ENCODE results near the gene LRRK1.

DNA sequence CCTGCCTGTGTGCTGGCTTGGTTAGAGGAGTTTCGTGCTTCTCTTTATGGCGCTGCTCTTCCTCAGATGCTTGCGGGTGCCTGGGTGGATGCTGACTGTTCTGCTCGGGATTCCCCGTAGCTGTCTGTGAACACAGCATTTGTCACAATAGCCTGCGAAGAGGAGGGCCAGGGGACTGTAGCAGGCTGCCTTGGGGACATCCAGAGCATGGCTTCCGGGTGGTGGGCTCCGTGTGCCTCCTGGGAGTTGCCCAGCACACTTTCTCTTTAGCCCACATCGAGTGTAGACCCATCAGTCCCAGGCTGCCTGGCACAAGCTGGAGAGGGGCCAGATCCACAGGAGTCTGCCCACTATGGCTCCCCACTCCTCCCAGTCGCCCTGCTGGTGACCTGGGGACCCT, 22.4 kb downstream of the LRRK1 start:
- TF ChIP-seq EP300 (IDR thresholded peaks at IDR 0.05; ENCODE audit: borderline replicate concordance) (no peak), RAD21 (IDR thresholded peaks at IDR 0.05; ENCODE audit: low read depth) (no peak)
